ENCODE results near the gene SSH2. TPM values are rescaled to one million over a fixed set of nuclear protein-coding genes. Genes with fewer than 3 reads are reported as not detected.

SSH2 gene
- total and polyA plus RNA-seq, 9 of the 15 experiments (the other 6 are each of a cell fraction or from before 2014, with no cell fraction given), result 3.9 to 16.1 (median 10.2) TPM

- intact Hi-C loops (cut with micrococcal nuclease), result no loop called here
- Histone ChIP-seq H3K9me1 (ENCODE audit: control insufficient read depth, insufficient read depth, low read length) (no peaks in the 10 kb centered on the region), H3K36me3 (ENCODE audit: control insufficient read depth, insufficient read depth, low read length) (no peaks in the 10 kb centered on the region), H4K20me1 (replicated peaks; ENCODE audit: control insufficient read depth, insufficient read depth, low read length) (no peaks in the 10 kb centered on the region), H2AFZ (ENCODE audit: low read depth, low read length) (no peak overlapping the region), H3K4me3 (no peak overlapping the region), H3K9ac (ENCODE audit: insufficient read depth in 1 of 2, low read depth in 2 of 2, low read length in 2 of 2) (no peak overlapping the region), H3K9me3 (replicated peaks; ENCODE audit: control insufficient read depth, insufficient read depth, low read depth, low read length) (no peaks in the 10 kb centered on the region), H3K27ac (ENCODE audit: extremely low read depth, low read depth, low read length) (no peak overlapping the region), H3K4me2 (ENCODE audit: insufficient read depth, low read length) (no peak overlapping the region), H3K27me3 (ENCODE audit: control insufficient read depth in 2 of 2, insufficient read depth in 2 of 2, low read length in 2 of 2) (no peaks in the 10 kb centered on the region), H3K79me2 (ENCODE audit: control insufficient read depth, insufficient read depth, low read length) (no peaks in the 10 kb centered on the region), H3K4me1 (replicated peaks in 1 of 2; ENCODE audit: control insufficient read depth in 2 of 2, insufficient read depth in 2 of 2, low read length in 2 of 2) (no peaks in the 10 kb centered on the region; a peak in 2 of 5 replicates)
- ChIA-PET CTCF (ENCODE audit: low intra/inter-chr PET ratio) (no interaction called here), POLR2A (interaction anchor here (0.6 to 0.8 kb wide), 2 partner anchors 12 kb away, joined by 4 read pairs; no protein-coding TSS in a partner anchor)
- WGBS (ENCODE audit: insufficient coverage, low coverage, missing lambda C conversion rate), result 65% methylated on average over 3 of the region's 3 CpGs
- DNase-seq (ENCODE audit: extremely low read depth in 1 of 4, low spot score in 3 of 4) (no peak), ATAC-seq (no peak), FAIRE-seq (no peak)
- TF ChIP-seq CBX3 (IDR thresholded peaks at IDR 0.05; ENCODE audit: borderline replicate concordance in 1 of 2, low read length in 2 of 2), result no peak
- no peak for TF ChIP-seq ZNF347 (CRISPR knock-in tag; IDR thresholded peaks at IDR 0.05; ENCODE audit: low read depth)
- no peak for TF ChIP-seq IRF2 (CRISPR knock-in tag; IDR thresholded peaks at IDR 0.05)
- in situ Hi-C loops (cut with MboI), result no loop called here
- BruUV-seq (replicated peaks), result no TSS peak
Measured at GRCh38 chr17:29763273-29763672, 166.8 kb downstream of the SSH2 start.

DNA sequence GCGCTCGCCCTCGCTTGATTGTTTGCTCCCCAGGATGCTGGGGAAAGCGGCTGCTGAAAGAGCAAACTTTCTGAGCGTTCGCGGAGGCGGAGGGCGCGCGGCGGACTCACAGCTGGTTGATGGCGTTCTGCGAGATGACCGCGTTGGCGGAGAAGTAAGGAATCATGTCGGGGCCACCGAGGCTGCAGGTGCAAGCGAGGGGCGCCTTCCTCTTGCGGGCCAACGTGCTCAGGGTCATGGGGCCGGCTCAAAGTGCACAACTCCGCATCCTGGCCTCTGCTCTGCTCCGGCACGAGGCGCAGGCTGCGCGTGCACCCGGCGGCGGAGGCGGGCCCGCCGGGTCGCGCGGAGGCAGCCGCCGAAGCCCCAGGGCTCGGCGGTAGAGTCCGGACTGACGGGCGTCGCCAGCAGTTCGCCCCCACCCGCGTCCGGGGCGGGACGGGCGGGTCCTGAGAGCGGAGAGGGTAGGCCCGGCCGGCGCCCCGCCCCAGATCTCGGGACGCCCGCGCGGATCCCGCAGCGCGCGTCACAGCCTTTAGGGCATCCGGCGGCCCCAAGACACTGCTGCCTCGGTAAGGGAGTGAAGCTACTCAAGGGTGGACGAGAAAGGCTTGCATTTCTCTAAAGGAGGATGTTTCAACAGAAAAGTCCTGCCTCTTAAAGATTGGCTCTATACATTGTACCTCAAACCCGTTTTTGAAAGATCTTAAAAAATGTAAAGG is 168.8 kb downstream of the SSH2 start:
- CTCF ChIA-PET (ENCODE audit: low intra/inter-chr PET ratio), result no interaction called here

More for the DNA sequence above, 168.8 kb downstream of the SSH2 start:
- no peaks in the 10 kb centered on the region for H3K79me2 ChIP-seq (ENCODE audit: control insufficient read depth, insufficient read depth, low read length)
- POLR2A ChIA-PET, result no interaction called here
- no peaks in the 10 kb centered on the region for H3K36me3 ChIP-seq (ENCODE audit: control insufficient read depth, insufficient read depth, low read length)
- no peak for ATAC-seq
- no peak for FAIRE-seq
- BruUV-seq (replicated peaks), result no TSS peak
- no peak overlapping the region for H3K27ac ChIP-seq (ENCODE audit: extremely low read depth, low read depth, low read length)
- TF ChIP-seq ATF3 (IDR thresholded peaks at IDR 0.05) (peak; percentile 14; the same call in 1 of the 2 replicates), ATF3 (CRISPR knock-in tag; conservative IDR thresholded peaks at IDR 0.05) (no peak)
- TF ChIP-seq, protein P1, sequence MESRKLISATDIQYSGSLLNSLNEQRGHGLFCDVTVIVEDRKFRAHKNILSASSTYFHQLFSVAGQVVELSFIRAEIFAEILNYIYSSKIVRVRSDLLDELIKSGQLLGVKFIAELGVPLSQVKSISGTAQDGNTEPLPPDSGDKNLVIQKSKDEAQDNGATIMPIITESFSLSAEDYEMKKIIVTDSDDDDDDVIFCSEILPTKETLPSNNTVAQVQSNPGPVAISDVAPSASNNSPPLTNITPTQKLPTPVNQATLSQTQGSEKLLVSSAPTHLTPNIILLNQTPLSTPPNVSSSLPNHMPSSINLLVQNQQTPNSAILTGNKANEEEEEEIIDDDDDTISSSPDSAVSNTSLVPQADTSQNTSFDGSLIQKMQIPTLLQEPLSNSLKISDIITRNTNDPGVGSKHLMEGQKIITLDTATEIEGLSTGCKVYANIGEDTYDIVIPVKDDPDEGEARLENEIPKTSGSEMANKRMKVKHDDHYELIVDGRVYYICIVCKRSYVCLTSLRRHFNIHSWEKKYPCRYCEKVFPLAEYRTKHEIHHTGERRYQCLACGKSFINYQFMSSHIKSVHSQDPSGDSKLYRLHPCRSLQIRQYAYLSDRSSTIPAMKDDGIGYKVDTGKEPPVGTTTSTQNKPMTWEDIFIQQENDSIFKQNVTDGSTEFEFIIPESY (CRISPR knock-in tag; IDR thresholded peaks at IDR 0.05), result peak; percentile 72
- TF ChIP-seq, protein P2, sequence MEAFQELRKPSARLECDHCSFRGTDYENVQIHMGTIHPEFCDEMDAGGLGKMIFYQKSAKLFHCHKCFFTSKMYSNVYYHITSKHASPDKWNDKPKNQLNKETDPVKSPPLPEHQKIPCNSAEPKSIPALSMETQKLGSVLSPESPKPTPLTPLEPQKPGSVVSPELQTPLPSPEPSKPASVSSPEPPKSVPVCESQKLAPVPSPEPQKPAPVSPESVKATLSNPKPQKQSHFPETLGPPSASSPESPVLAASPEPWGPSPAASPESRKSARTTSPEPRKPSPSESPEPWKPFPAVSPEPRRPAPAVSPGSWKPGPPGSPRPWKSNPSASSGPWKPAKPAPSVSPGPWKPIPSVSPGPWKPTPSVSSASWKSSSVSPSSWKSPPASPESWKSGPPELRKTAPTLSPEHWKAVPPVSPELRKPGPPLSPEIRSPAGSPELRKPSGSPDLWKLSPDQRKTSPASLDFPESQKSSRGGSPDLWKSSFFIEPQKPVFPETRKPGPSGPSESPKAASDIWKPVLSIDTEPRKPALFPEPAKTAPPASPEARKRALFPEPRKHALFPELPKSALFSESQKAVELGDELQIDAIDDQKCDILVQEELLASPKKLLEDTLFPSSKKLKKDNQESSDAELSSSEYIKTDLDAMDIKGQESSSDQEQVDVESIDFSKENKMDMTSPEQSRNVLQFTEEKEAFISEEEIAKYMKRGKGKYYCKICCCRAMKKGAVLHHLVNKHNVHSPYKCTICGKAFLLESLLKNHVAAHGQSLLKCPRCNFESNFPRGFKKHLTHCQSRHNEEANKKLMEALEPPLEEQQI (IDR thresholded peaks at IDR 0.05), result no peak
- H3K4me2 ChIP-seq (ENCODE audit: insufficient read depth, low read length), result no peak overlapping the region
- intact Hi-C loops (cut with micrococcal nuclease) (no loop called here), in situ Hi-C loops (cut with MboI) (no loop called here)
- H3K9me1 ChIP-seq (ENCODE audit: control insufficient read depth, insufficient read depth, low read length), result no peaks in the 10 kb centered on the region
- H3K9ac ChIP-seq (ENCODE audit: insufficient read depth in 1 of 2, low read depth in 2 of 2, low read length in 2 of 2), result no peak overlapping the region; a peak in 1 of 4 replicates
- no peaks in the 10 kb centered on the region for H3K27me3 ChIP-seq (ENCODE audit: control insufficient read depth in 2 of 2, insufficient read depth in 2 of 2, low read length in 2 of 2)
- no peaks in the 10 kb centered on the region for H4K20me1 ChIP-seq (replicated peaks; ENCODE audit: control insufficient read depth, insufficient read depth, low read length)
- H3K9me3 ChIP-seq (replicated peaks; ENCODE audit: control insufficient read depth, insufficient read depth, low read depth, low read length), result no peaks in the 10 kb centered on the region
- no peak overlapping the region for H3K4me3 ChIP-seq
- no peak overlapping the region for H2AFZ ChIP-seq (ENCODE audit: low read depth, low read length)
- H3K4me1 ChIP-seq (replicated peaks in 1 of 2; ENCODE audit: control insufficient read depth in 2 of 2, insufficient read depth in 2 of 2, low read length in 2 of 2), result no peaks in the 10 kb centered on the region; a peak in 2 of 5 replicates
- WGBS (ENCODE audit: insufficient coverage, low coverage, missing lambda C conversion rate), result 95% methylated on average over 39 of the region's 73 CpGs
- DNase-seq (ENCODE audit: extremely low read depth in 1 of 4, low spot score in 3 of 4), result no peak
